A673 (cell line): ENCODE measurements around the gene STPG1. TPM values are rescaled to one million over a fixed set of nuclear protein-coding genes. Genes with fewer than 3 reads are reported as not detected.

Experiments used
- BruUV-seq: library from RNA; stranded (reverse); fragments of 400-500 nt; replicated peaks from 2 replicates; lab custom pipeline; 2021; lab: Mats Ljungman, UMichigan
- CTCF ChIA-PET: fragments of 300-600 bp; sonication (Branson Sonifier 250); formaldehyde crosslinking; loops from one replicate; lab custom pipeline; 2022; ENCODE audit warnings: antibody characterized with exemption; lab: Charles Lee
- POLR2A ChIA-PET: fragments of 300-600 bp; sonication (Branson Sonifier 250); formaldehyde crosslinking; loops from one replicate; lab custom pipeline; 2022; ENCODE audit warnings: antibody characterized with exemption; ENCODE audit not compliant: low non-redundant PET; lab: Charles Lee
- DNase-seq: peaks from one replicate; pipeline ENCODE4 v3.0.0-alpha.2; 2015; ENCODE audit warnings: low spot score
- H3K27ac ChIP-seq: fragments of 200-600 bp; sonication (generic); 2 replicates; pipeline ENCODE4 v1.5.1; 2016; ENCODE audit warnings: mixed run types, low read depth, mild to moderate bottlenecking, mixed read lengths, antibody characterized with exemption, low read length; ENCODE audit not compliant: poor library complexity, severe bottlenecking
- H3K27me3 ChIP-seq: fragments of 200-600 bp; sonication (generic); replicated peaks from 2 replicates; pipeline ENCODE4 v1.6.1; 2017; ENCODE audit warnings: mixed run types, low read depth, mild to moderate bottlenecking, mixed read lengths, antibody characterized with exemption, low read length; ENCODE audit not compliant: insufficient read depth, poor library complexity
- H3K36me3 ChIP-seq: fragments of 200-600 bp; sonication (generic); 2 replicates; pipeline ENCODE4 v1.6.1; 2016; ENCODE audit warnings: mixed run types, mild to moderate bottlenecking, mixed read lengths, antibody characterized with exemption, low read length; ENCODE audit not compliant: insufficient read depth, poor library complexity, severe bottlenecking
- H3K4me1 ChIP-seq: fragments of 200-600 bp; sonication (generic); 2 replicates; pipeline ENCODE4 v1.6.1; 2017; ENCODE audit warnings: mixed run types, mild to moderate bottlenecking, mixed read lengths, antibody characterized with exemption, low read length; ENCODE audit not compliant: insufficient read depth, poor library complexity, severe bottlenecking
- H3K4me3 ChIP-seq: fragments of 200-600 bp; sonication (generic); 2 replicates; pipeline ENCODE4 v1.5.1; 2016; ENCODE audit warnings: low read depth, mixed run types, mild to moderate bottlenecking, mixed read lengths, low read length; ENCODE audit not compliant: poor library complexity, severe bottlenecking
- H3K9me3 ChIP-seq: fragments of 200-600 bp; sonication (generic); 2 replicates; pipeline ENCODE4 v1.6.1; 2016; ENCODE audit warnings: mixed run types, low read depth, mild to moderate bottlenecking, mixed read lengths, antibody characterized with exemption, low read length; ENCODE audit not compliant: poor library complexity, severe bottlenecking
- EZH2 ChIP-seq: fragments of 200-600 bp; sonication (generic); IDR thresholded peaks from 2 replicates; pipeline ENCODE4 v1.6.1; 2017; ENCODE audit warnings: borderline replicate concordance, low read depth, mild to moderate bottlenecking, mixed read lengths, antibody characterized with exemption, low read length; ENCODE audit not compliant: poor library complexity, severe bottlenecking
- intact Hi-C: fragments of 100-400 bp; cut with micrococcal nuclease; formaldehyde crosslinking; loops from one replicate; pipeline ENCODE4 v1.10.0; 2022; ENCODE audit not compliant: unreplicated experiment
- total RNA-seq: library from RNA; stranded (reverse); gene quantifications from 2 replicates; pipeline ENCODE4 v1.2.3, GENCODE V29; 2021
- TF ChIP-seq, protein P1 (sequence below): fragments of 300-800, 200-600 bp; sonication (generic); conservative IDR thresholded peaks from 2 replicates; pipeline ENCODE4 v1.5.1; 2017; ENCODE audit warnings: low read depth, mild to moderate bottlenecking, antibody characterized with exemption, low read length, moderate library complexity, mixed read lengths

Gene STPG1
- total RNA-seq, 1 experiment from 2014 or later = 7.2 TPM

DNA sequence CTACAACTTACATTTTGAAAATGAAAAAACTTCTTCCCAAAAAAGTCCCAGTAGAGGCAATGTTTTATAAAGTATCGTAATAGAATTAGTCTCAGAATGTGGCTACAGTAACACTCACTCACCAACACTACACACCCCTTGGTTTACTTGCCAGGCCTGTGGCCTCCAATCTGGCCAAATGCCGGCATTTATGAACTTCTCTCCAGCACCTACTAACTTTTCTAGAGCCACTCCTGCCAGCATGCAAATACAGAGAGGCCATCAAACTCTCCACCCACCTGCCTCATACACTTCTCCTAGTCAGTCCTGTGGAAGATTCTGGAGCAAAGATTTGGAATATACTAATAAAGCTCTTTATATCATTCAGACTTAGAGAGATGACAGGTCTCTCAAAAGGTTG lies 32.3 kb downstream of the STPG1 start:
- H3K27me3 ChIP-seq = no peaks in the 10 kb centered on the region
- no peak overlapping the region for H3K27ac ChIP-seq
- ChIA-PET CTCF (interaction anchor here (1.0 kb wide), 1 partner anchor 11 kb away, joined by 3 read pairs; no protein-coding TSS in a partner anchor), POLR2A (no interaction called here)
- DNase-seq = no peak
- peaks cover 11% of the 10 kb centered on the region for H3K4me1 ChIP-seq
- no peak overlapping the region for H3K4me3 ChIP-seq
- no peak for TF ChIP-seq EZH2
- TF ChIP-seq, protein P1, sequence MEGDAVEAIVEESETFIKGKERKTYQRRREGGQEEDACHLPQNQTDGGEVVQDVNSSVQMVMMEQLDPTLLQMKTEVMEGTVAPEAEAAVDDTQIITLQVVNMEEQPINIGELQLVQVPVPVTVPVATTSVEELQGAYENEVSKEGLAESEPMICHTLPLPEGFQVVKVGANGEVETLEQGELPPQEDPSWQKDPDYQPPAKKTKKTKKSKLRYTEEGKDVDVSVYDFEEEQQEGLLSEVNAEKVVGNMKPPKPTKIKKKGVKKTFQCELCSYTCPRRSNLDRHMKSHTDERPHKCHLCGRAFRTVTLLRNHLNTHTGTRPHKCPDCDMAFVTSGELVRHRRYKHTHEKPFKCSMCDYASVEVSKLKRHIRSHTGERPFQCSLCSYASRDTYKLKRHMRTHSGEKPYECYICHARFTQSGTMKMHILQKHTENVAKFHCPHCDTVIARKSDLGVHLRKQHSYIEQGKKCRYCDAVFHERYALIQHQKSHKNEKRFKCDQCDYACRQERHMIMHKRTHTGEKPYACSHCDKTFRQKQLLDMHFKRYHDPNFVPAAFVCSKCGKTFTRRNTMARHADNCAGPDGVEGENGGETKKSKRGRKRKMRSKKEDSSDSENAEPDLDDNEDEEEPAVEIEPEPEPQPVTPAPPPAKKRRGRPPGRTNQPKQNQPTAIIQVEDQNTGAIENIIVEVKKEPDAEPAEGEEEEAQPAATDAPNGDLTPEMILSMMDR = no peak
- H3K9me3 ChIP-seq = no peaks in the 10 kb centered on the region
- no TSS peak for BruUV-seq
- intact Hi-C loops = no loop called here
- no peaks in the 10 kb centered on the region for H3K36me3 ChIP-seq

DNA sequence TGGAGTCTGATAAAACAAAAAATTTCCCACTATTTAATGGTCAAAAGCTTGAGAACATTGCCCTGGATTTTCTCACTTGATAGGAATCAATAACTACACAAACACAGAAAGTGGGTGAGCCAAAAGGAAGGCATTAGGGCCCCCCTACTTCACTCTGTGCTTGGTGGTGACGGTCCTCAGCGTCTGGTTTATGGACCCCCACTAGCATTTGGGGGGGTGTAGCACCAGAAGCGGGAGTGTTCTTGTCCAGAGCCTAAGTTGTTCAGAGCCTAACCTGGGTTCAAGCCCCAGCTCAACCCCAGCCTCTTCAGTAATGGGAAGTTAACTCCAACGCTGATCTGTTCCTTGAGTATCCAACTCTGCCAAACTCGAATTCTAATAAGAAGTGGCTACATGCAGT lies 33.1 kb downstream of the STPG1 start:
- no TSS peak for BruUV-seq
- Histone ChIP-seq H3K9me3 (no peaks in the 10 kb centered on the region), H3K36me3 (no peaks in the 10 kb centered on the region), H3K4me1 (peaks cover 9% of the 10 kb centered on the region), H3K27ac (no peak overlapping the region), H3K4me3 (no peak overlapping the region), H3K27me3 (no peaks in the 10 kb centered on the region)
- no peak for DNase-seq
- ChIA-PET POLR2A (no interaction called here), CTCF (no interaction called here)
- intact Hi-C loops = no loop called here
- TF ChIP-seq EZH2 = no peak
- TF ChIP-seq, protein P1 = no peak

DNA sequence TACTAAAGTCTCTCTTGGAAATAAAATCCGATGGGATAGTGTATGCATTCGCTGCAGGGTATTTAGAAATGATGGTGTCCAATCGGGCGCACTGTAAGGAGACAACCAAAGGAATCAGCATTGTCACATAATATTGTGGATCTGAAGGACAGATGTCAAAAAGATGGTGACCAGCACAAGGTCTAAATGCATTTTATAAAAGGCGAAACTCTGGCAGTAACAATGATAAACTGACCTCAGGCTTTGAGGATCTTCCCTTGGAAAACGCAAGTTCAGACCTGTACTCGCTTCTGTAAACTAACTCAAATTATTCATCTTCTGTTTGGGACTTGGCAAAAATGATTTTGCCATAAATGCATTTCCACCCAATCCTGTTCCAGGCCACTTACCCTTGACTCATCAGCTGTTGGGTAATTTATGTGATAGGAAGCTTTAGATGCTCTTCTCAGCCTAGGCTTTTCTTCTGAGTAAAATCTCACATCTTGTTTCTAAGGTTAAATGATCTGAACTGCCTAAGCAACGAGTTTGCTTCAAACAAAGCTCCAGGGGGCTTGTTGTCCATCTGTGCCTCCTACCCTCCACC lies 33.8 kb downstream of the STPG1 start:
- no peak for TF ChIP-seq EZH2
- TF ChIP-seq, protein P1 = no peak
- Histone ChIP-seq H3K4me3 (no peak overlapping the region), H3K36me3 (no peaks in the 10 kb centered on the region), H3K4me1 (peaks cover 9% of the 10 kb centered on the region), H3K27ac (no peak overlapping the region), H3K27me3 (no peaks in the 10 kb centered on the region), H3K9me3 (no peaks in the 10 kb centered on the region)
- POLR2A ChIA-PET = no interaction called here
- CTCF ChIA-PET = no interaction called here
- intact Hi-C loops = no loop called here
- no peak for DNase-seq
- BruUV-seq = no TSS peak
